SIG-M5 treated with dmso at 0.1 percent for 504 hours (cell line): ENCODE data around the gene PLD3.

Experiments used
- DNase-seq: peaks from one replicate; lab custom pipeline; 2025; ENCODE audit not compliant: unreplicated experiment; lab: John Stamatoyannopoulos, UW

Gene PLD3

GRCh38 chr19:40412866-40413265, 64.4 kb downstream of the PLD3 start:
- DNase-seq: no peak

GRCh38 chr19:40413291-40413845, 64.9 kb downstream of the PLD3 start, which contains the start of gene PRX:
Gene PRX (minus strand): TSS chr19:40413378. CDS start chr19:40407932, 5,446 bp downstream.
- no peak for DNase-seq

DNA sequence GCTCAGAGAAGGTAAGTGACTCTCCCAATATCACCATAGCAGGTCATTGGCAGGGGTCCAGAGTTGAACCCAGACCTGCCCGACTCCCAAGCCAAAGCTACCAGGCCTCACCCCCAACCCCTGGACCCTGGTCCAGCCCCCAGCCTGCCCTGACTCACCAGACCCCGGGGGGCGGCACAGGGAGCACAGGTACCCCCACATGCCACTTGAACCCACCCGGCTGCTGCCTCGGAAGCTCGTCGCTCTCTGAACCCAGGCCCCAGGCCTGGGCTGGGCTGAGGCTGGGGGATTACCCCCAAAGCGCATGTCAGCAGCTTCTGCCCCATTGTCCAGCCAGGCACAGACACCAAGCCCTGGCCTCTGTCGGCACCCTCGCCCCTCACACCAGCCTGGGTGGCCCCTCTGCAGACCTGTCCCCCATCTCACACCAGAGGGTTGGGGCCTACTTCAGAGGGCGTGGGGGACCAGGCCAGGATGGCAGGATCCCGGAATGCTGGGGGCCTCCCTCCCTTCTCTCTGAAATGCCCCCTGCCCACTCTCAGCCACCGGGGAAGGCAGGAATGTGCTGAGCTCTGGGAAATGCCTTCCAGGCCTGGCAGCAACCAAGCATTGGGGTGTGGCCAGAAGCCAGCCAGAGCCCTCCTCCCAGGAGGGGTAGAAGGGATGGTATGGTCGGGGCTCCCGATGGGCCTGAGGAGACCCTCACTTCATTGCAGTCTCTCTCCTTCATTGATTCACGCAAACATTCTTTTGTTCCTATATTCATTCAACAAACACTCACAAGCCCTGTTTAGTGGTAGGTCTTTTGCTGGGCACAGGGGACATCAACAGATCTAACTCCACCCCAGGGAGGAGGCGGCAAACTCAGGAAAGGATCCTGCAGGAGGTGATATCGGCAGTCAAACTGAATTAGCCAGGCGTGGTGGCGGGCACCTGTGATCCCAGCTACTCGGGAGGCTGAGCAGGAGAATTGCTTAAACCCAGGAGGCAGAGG, 66.3 kb downstream of the PLD3 start:
- no peak for DNase-seq

DNA sequence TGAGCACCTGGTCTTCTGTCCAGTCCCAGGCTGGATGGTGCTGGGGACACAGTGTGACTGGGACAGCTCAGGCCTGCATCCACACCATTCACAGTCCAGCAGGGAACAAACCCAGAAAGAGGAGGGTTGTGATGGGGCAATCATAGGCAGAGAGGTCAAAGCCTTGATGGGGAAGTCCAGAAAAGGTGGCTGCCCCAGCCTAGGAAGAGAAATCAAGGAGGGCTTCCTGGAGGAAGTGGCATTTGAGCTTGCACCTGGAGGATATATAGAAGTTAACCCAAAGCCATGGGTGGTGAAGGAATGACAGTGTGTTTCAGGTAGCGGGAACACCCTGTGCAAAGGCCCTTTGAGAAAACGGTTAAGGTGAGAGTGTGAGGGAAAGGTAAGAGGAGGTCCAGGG, 67.3 kb downstream of the PLD3 start:
- no peak for DNase-seq

DNA sequence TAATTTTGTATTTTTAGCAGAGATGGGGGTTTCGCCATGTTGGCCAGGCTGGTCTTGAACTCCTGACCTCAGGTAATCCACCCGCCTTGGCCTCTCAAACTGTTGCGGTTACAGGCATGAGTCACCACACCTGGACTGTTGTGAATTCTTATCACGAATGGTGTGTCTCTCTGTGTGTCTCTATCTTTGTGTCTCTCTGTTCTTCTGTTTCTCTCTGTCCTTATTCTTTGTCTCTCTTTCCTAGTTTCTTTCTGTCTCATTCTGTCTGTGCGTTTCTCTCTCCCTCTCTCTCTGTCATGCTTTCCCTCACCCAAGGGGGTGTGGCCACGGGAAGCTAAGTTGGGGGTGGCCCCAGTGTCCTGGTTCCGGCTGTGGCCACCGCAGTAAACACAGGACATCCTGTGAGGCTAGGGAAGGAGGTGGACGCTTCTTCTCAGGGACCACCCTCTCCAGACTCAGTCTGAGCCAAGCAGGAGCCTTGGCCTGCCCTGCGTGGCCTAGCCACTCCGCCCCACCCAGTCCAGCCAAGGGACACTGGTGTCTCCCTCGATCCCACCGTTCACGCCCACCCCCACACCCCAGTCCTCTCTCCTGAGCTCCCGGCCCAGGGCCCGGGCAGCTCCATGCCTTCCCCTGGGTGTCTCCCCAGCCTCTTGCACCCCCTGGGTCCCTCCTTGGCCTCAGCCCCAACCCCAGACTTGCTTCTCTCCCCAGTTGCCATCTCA, 68.6 kb downstream of the PLD3 start:
- no peak for DNase-seq

GRCh38 chr19:40417643-40417981, 69.1 kb downstream of the PLD3 start:
- no peak for DNase-seq

- DNase-seq: no peak
Observed at GRCh38 chr19:40418040-40418439, 69.5 kb downstream of the PLD3 start.

GRCh38 chr19:40419066-40419612, 70.6 kb downstream of the PLD3 start:
- no peak for DNase-seq

DNA sequence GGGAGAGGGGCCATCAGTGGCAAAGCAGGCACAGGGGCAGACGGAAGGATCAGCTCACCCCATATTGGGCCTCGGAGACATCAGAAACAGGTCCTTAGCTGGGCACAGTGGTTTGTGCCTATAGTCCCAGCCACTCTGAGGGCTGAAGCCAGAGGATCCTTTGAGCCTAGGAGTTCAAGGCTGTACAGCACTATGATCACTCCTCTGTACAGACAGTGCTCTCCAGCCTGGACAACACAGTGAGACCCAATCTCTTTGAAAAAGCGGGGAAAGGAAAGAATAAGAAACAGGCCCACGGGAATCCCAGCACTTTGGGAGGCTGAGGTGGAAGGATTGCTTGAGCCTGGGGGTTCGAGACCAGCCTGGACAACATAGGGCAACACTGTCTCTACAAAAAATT, 71.3 kb downstream of the PLD3 start:
- DNase-seq: no peak

DNA sequence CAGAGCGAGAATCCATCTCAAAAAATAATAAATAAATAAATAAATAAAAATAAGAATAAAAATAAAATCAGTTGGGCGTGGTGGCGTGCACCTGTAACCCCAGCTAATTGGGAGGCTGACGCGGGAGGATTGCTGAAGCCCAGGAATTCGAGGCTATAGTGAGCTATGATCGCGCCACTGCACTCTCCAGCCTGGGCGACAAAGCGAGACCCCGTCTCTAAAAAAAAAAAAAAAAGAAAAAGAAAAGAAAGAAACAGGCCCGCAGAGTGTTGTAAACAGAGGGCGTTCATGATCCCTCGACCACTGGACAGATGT, 71.9 kb downstream of the PLD3 start:
- no peak for DNase-seq

- peak; percentile 71 for DNase-seq
Observed at GRCh38 chr19:40420766-40421765, 72.6 kb downstream of the PLD3 start.

DNA sequence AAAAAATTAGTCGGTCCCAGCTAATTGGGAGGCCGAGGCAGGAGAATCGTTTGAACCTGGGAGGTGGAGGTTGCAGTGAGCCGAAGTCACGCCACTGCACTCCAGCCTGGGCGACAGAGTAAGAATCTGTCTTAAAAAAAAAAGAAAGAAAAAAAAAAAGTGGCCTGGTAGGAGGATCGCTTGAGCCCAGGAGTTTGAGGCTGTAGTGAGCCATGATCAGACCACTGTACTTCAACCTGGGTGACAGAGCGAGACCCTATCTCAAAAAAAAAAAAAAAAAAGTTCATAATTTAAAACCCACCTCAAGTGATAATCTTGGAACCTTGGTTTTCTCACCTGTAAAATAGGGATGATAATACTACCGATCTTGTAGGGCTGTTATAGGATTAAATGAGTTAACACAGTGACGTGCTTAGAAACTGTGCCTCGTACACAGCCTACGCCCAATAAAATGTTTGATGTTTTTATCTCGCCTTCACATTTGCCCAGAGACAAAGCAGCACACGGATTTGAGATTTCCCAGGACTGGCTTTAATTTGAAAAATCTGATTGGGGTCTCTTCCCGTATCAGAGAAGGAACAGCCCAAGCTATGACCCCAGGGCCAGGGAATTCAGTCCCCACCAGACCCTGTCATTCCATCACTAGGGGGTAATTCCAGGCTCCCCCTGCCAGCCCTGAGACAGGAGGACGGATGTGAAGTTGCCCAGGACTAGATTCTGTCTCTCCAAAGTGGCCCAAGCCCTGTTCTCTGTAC, 73.7 kb downstream of the PLD3 start:
- DNase-seq: no peak

DNA sequence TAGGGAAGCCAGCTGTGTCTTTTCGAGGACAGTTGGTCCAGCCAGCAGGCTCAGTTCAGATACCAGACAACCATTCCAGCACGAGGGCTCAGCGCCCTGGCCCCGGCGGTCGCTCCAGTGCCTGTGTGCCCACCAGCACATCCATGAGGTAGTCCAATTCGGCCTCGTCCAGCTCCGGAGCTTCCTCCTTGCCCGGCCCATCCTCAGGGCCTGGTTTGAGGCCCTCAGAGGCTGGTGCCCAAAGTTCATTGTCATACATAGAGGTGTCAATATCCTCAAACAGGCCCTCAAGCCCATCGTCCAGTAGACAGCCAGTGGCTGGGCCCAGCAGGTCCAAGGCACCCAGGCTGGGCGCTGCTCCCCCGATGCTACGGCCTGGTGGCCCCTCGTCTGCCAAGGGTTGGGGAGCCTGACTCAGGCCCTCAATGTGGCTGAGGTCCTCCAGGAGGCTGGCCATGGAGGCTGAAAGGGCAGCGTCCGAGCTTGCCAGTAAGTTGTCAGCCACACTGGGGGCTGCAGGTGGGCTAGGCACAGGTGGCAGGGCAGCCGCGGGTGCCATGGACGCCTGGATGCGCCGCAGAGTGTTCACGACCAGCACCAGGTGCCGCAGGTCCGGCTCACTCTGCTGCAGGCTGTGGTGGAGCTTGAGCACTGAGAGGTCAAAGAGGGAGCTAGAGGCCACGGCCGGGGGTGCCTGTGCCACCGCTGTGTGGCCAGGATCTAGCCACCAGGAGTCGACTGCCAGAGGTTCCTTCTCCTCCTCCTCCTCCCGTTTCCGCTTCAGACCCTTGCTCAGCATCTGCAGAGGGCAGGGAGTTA, 74.5 kb downstream of the PLD3 start:
- no peak for DNase-seq

- no peak for DNase-seq
Observed at GRCh38 chr19:40423938-40424337, 75.4 kb downstream of the PLD3 start.

- DNase-seq: no peak
Observed at GRCh38 chr19:40424637-40425449, 76.3 kb downstream of the PLD3 start.

GRCh38 chr19:40425450-40426287, 77.2 kb downstream of the PLD3 start, which contains the start of gene SERTAD1:
Gene SERTAD1 (minus strand): TSS chr19:40425992. CDS start chr19:40423546, 2,446 bp downstream.
- DNase-seq: peak; percentile 98
